Activated effector memory CD4-positive, alpha-beta T cell treated with Interleukin-2 at 50 U/mL for 16 hours (primary cell): ENCODE results near the gene RNF126.
"Not testable (repeated sequence)": the region's sequence is repeated elsewhere in the genome, so short reads cannot be mapped to it uniquely, and the experiment has no call there.

ENCODE experiments used
- DNase-seq: peaks from one replicate; pipeline ENCODE4 v3.0.0-alpha.2; 2020

Gene RNF126

DNA sequence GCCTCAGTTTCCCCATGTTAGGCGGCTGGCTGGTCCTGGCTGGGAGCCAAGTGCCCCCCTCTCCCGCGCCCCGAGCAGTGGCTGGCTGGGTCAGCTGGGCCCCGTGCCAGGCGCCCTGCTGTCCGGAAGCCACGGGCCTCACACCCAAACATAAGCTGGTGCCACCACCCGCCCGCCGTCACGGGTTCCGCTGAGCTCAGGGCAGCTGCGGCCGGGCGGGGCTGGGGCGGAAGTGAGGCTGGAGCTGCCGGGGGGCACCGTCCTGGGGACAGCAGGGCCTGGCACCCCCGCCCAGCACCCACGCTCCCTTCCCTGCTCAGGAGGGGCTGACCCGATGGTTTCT, 54.0 kb downstream of the RNF126 start:
- no peak for DNase-seq

DNA sequence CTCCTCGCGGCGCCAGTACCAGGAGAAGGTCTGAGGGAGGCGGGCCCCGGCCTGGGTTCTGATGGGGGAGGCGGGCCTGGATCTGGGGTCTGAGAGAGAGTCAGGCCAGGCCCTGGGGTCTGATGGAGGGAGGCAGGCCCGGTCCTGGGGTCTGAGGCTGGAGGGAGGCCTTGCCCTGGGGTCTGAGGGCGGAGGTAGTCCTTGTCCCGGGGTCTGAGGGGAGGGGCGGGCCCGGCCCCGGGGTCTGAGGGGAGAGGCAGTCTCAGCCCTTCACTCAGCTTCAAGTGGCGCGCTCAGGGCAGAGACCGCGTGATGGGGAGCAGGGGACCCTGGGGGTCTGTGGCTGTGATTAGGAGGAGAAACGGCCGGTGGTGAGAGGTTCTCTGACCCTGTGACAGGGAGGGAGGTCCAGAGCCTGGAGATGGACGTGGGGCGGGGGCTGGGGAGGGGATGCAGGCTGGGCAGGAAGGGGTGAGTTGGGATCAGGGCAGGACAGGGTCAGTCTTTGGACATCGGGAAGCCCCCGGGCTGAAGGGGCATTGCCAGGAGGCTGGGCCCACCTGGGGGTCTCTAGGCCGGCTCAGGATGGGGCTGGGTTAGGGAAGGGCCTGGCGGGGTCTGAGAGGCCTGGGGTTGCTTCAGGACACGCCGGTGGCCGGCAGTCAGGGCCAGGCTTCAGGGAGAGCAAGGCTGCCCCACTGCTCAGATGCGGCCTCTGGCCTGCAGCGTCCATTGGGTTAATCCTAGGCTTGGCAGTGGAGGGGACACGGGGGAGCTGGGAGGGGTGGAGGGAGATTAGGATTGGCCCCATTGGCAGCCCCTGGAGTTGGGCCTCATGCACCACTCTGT, 54.6 kb downstream of the RNF126 start:
- DNase-seq, result no peak

DNA sequence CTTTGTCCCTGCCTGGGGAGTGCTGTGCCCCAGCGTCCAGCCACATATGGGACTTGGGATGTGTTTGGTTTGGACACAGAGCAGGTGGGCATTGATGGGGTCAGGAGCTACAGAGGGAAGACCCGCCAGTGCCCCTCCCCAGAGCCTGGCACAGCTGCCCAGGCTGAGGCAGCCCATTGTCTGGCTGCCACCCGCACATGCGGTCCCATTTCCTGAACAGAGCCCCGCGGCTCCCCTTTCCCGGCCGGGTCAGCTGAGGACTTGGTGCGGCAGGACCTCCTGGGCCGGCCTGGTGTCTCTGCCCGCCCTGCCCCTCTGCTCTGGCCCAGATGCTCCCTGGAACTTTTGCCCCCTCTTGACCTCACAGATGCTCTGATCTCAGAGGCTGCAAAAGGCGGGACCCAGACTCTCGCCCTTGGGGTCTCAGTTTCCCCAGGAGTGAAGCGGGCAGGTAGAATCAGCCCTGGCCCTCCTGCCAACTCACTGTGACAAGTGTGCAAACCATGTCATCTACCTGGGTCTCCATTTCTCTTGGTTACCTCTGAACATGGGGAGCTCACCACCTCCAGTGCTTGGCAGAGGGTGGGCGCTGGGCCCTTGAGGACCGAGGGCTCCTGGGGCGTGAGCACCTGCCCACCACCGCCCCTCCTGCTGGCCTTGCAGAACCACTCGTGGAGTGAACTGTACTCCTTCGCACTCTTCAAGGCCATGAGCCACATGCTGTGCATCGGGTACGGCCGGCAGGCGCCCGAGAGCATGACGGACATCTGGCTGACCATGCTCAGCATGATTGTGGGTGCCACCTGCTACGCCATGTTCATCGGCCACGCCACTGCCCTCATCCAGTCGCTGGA, 55.5 kb downstream of the RNF126 start:
- DNase-seq, result no peak

DNA sequence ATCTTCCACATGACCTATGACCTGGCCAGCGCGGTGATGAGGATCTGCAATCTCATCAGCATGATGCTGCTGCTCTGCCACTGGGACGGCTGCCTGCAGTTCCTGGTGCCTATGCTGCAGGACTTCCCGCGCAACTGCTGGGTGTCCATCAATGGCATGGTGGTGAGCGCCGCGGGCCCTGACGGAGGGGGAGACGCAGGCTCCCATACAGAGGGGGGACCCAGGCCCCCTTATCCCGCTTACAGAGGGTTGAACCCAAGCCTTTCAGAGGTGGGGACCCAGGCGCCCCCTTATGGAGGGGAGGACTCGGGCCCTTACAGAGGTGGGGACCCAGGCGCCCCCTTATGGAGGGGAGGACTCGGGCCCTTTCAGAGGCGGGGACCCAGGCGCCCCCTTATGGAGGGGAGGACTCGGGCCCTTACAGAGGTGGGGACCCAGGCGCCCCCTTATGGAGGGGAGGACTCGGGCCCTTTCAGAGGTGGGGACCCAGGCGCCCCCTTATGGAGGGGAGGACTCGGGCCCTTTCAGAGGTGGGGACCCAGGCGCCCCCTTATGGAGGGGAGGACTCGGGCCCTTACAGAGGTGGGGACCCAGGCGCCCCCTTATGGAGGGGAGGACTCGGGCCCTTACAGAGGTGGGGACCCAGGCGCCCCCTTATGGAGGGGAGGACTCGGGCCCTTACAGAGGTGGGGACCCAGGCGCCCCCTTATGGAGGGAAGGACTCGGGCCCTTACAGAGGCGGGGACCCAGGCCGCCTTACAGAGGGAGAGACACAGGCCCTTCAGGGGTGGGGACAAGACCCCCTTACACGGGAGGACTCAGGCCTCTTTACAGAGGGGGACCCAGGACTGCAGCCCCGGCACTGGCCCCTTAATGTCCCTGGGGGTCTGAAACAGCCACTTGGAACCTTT, 57.7 kb downstream of the RNF126 start:
- DNase-seq, result not testable (repeated sequence)

DNA sequence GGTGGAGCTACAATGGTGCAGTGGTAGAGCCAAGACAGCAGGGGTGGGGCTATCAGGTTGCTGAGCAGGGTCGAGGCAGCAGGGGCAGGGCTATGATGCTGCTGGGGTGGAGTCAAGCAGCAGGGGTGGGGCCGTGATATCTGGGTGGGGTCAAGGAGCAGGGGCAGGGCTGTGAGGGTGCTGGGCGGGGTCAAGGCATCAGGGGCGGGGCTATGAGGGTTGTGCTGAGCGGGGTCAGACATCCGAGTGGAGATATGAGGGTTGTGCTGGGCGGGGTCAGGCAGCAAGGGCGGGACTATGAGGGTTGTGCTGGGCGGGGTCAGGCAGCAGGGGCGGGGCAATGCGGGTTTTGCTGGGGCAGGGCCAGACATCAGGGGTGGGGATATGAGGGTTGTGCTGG, 58.7 kb downstream of the RNF126 start:
- DNase-seq, result no peak

DNA sequence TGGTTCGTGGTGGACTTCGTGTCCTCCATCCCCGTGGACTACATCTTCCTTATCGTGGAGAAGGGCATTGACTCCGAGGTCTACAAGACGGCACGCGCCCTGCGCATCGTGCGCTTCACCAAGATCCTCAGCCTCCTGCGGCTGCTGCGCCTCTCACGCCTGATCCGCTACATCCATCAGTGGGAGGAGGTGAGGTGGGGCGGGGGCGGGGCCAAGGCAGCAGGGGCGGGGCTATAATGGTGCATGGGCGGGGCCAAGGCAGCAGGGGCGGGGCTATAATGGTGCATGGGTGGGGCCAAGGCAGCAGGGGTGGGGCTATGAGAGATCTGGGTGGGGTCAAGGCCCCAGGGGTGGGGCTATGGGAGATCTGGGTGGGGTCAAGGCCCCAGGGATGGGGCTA, 59.2 kb downstream of the RNF126 start:
- not testable (repeated sequence) for DNase-seq

DNA sequence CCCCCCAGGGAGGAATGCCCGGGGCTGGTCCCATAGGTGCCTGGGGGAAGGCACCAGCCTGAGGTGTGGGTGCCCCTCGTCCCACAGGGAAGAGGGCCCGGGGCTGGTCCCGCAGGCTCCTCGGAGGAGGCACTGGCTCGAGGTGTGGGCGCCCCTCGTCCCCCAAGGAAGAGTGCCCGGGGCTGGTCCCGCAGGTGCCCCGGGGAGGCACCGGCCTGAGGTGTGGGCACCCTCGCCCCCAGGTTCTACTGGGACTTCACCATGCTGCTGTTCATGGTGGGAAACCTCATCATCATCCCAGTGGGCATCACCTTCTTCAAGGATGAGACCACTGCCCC, 59.7 kb downstream of the RNF126 start:
- DNase-seq, result not testable (repeated sequence)

DNA sequence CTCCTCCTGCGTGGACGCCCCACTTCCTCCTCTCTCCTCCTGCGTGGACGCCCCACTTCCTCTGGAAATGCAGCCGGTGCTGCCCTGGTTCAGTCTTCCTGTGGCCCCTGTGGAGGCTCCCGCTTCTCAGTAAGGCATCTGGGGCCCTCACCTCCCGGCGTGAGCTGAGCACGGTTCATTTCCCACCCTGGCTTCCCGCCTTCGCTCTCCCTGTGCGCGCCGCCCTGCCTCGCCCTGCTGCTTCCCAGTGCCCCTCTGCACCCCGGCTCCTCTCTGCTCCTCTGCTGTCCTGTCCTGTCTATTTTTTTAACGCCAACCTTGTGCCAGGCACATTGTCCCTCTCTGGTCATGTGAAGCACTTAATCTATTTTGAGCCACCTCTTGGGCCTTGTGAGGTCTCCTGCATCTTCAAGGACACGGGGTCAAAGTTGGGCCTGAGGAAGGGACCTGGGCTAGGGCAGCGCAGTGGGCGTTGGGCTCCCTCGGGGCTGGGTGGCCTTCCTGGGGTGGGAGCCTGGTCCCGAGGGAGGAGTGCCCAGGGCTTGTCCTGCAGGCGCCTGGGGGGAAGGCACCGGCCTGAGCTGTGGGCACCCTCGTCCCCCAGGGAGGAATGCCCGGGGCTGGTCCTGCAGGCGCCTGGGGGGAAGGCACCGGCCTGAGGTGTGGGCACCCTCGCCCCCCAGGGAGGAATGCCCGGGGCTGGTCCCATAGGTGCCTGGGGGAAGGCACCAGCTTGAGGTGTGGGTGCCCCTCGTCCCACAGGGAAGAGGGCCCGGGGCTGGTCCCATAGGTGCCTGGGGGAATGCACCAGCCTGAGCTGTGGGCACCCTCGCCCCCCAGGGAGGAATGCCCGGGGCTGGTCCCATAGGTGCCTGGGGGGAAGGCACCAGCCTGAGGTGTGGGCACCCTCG, 60.4 kb downstream of the RNF126 start:
- no peak for DNase-seq

DNA sequence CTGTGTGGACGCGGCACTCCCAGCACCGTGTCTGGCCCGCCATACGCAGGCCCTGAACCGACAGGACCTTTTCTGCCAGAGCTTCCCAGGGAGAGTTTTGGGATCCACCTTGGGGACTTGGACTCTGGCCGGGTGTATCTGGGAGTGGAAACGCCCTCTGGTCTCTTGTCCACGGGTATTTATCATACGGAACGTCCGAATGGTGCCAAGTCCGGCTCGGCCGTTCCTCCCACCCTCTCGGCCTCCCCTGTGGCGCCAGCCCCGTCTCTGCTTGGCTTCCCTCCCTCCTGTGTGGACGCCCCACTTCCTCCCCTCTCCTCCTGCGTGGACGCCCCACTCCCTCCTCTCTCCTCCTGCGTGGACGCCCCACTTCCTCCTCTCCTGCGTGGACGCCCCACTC, 61.2 kb downstream of the RNF126 start:
- DNase-seq, result no peak

DNA sequence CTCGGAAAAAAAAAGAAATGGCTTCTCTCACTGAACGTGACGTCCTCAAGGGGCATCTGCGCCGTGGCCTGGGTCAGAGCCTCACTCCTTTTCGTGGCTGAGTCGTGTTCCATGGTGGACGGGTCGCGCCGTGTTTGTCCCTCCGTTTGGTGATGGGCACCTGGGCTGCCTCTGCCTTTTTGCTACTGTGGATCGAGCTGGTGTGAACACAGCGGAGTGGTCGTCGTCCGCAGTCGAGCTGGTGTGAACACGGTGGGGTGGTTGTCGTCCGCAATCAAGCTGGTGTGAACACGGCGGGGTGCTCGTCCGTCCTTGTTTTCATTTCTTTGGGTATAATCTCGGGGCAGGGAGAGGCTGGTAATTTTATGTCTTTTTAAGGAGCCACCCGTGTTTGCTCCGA, 61.7 kb downstream of the RNF126 start:
- DNase-seq, result no peak
